Adrenal gland (tissue), 12 donors: ENCODE results near the gene SNX20. TPM values are rescaled to one million over a fixed set of nuclear protein-coding genes. Genes with fewer than 3 reads are reported as not detected.

Source experiments
- DNase-seq, 7 donors: peaks; one replicate each; pipeline ENCODE4 v3.0.0-alpha.2; 2019 to 2020
- H3K27ac ChIP-seq, 5 donors: fragments of 200-600 bp; sonication (generic) in 4 of 5; 1 replicate in 3 of 5; 2 replicates in 2 of 5; pipeline versions ENCODE4 v1.5.1 to v1.8.0; 2016 to 2020; ENCODE audit warnings: mild to moderate bottlenecking in 1 of 5
- H3K27me3 ChIP-seq: fragments of 200-600 bp; 2 replicates; pipeline ENCODE4 v1.8.0; 2021
- H3K36me3 ChIP-seq, 2 donors: fragments of 200-600 bp; replicated peaks in 1 of 2; 1 replicate in 1 of 2; 2 replicates in 1 of 2; pipeline versions ENCODE4 v1.5.1 to v1.8.0; 2018 to 2022
- H3K4me1 ChIP-seq, 2 donors: fragments of 200-600 bp; replicated peaks in 1 of 2; 1 replicate in 1 of 2; 2 replicates in 1 of 2; pipeline versions ENCODE4 v1.5.1 to v1.8.0; 2018 to 2021
- H3K4me3 ChIP-seq, 4 donors: fragments of 200-600 bp; sonication (generic) in 3 of 4; one replicate each; pipeline ENCODE4 v1.5.1; 2016 to 2018
- H3K9me3 ChIP-seq, 3 donors: fragments of 200-600 bp; sonication (generic) in 1 of 3; replicated peaks in 1 of 3; 1 replicate in 2 of 3; 2 replicates in 1 of 3; pipeline versions ENCODE4 v1.5.1 to v1.8.0; 2016 to 2021
- POLR2A ChIP-seq, 2 donors: fragments of 450-650 bp; IDR thresholded peaks; one replicate each; pipeline ENCODE4 v1.6.1; 2017; ENCODE audit warnings: antibody characterized with exemption in 2 of 2, mild to moderate bottlenecking in 2 of 2, moderate library complexity in 1 of 2
- WGBS, 4 donors: extraction: QIAGEN DNeasy Blood & Tissue Kit in 2 of 4; methylation state at CpG; one replicate each; pipeline versions ENCODE4 v1.1.5 to v1.1.7; 2013 to 2017; 5-methylcytosine and 5-hydroxymethylcytosine counted together
- intact Hi-C, 2 donors: fragments of 100-400 bp; cut with DNase I; formaldehyde crosslinking; loops; one replicate each; pipeline versions ENCODE4 v1.14.1 to v1.15.0; 2022 to 2023
- polyA plus RNA-seq, 3 donors: library from polyadenylated mRNA; stranded (reverse); fragments of 200-250 nt in 2 of 3; fragments of 350-450 nt in 1 of 3; fragmentation: Illumina TruSeq in 1 of 3; extraction: RNeasy Lipid Tissue Mini Kit (QIAGEN cat#74804) in 1 of 3; gene quantifications; one replicate each; pipeline ENCODE4 v1.2.3, GENCODE V29; 2013 to 2014
- total RNA-seq, 9 donors: library from RNA; depleted of rRNA in 4 of 9; stranded (reverse); fragments of >200 nt in 4 of 9; fragments of 120-200 nt in 1 of 9; fragmentation: NEBNext Ultra II Directional in 1 of 9; extraction: Animal tissue kit (Norgen Biotek cat#: 25700) in 1 of 9; gene quantifications; one replicate each; pipeline versions ENCODE4 v1.1.0 to v1.2.4, GENCODE V29; 2013 to 2023
- TF ChIP-seq, protein P1 (sequence below), 6 experiments: fragments of 450-650 bp in 4 of 6; fragments of 200-600 bp in 2 of 6; sonication (generic) in 1 of 6; IDR thresholded peaks; 1 replicate in 5 of 6; 2 replicates in 1 of 6; pipeline versions ENCODE4 v1.5.1 to v1.8.0; 2016 to 2021; ENCODE audit warnings: antibody characterized with exemption in 6 of 6, mild to moderate bottlenecking in 2 of 6, moderate library complexity in 1 of 6
- donor health status: healthy with polysubstance abuse.
- donor health status: Bipolar disorder and iron deficiency.
- donor health status: DM: yes; HTN: yes; CAD: no.
- donor health status: DM: no; HTN: no; CAD: no.
- donor health status: DM: no; HTN: no; CAD: no.
- donor health status: DM: yes; HTN: yes; CAD: no.

Gene SNX20
- total and polyA plus RNA-seq, 12 donors: 0.12 to 4.0 (median 2.6) TPM

DNA sequence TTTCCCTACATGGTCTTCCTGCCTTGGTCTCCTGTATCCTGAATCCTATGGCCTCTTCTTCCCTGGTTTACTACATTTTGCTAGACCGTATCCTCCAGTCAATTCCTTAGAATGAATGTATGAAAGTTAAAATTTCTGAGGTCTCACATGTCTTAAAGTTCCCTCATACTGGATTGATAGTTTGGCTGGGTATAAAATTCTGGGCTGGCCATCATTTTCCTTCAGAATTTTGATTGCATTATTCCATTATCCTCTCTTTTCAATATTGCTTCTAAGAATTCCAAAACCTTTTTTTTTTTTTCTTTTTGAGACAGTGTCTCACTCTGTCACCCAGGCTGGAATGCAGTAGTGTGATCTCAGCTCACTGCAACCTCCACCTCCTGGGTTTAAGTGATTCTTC, 23.1 kb upstream of the SNX20 start:
- TF ChIP-seq POLR2A (IDR thresholded peaks at IDR 0.05): no peak
- TF ChIP-seq, protein P1, sequence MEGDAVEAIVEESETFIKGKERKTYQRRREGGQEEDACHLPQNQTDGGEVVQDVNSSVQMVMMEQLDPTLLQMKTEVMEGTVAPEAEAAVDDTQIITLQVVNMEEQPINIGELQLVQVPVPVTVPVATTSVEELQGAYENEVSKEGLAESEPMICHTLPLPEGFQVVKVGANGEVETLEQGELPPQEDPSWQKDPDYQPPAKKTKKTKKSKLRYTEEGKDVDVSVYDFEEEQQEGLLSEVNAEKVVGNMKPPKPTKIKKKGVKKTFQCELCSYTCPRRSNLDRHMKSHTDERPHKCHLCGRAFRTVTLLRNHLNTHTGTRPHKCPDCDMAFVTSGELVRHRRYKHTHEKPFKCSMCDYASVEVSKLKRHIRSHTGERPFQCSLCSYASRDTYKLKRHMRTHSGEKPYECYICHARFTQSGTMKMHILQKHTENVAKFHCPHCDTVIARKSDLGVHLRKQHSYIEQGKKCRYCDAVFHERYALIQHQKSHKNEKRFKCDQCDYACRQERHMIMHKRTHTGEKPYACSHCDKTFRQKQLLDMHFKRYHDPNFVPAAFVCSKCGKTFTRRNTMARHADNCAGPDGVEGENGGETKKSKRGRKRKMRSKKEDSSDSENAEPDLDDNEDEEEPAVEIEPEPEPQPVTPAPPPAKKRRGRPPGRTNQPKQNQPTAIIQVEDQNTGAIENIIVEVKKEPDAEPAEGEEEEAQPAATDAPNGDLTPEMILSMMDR (IDR thresholded peaks at IDR 0.05): no peak
- H3K36me3 ChIP-seq: no peaks in the 10 kb centered on the region
- H3K4me3 ChIP-seq: no peak overlapping the region
- 76 to 96% (median 82%) methylated on average over 1 of the region's 1 CpG for WGBS, 4 donors
- H3K27me3 ChIP-seq: no peaks in the 10 kb centered on the region
- no peaks in the 10 kb centered on the region for H3K4me1 ChIP-seq
- H3K27ac ChIP-seq: no peak overlapping the region
- DNase-seq: no peak
- peaks cover 0 to 15% (median 0%) of the 10 kb centered on the region in 3 donors for H3K9me3 ChIP-seq
- intact Hi-C loops: no loop called here

DNA sequence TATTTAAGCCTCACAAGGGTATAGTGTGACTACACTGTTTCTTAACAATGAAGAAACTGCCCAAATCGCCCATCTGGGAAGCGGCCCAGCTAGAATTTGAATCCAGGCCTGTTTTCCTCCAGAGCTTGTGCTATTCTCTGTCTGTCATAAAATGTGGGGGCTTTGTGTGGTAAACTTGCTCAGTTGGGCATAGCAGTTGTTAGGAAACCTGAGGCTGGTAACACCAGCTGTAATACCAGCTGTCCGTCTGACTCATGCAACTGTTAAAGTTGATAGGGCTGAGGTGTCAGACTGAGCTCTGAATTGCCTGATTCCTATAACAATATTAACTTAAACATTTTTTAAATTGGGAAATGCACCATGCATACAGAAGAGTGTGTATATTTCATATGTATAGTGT, 21.6 kb upstream of the SNX20 start:
- 81 to 96% (median 93%) methylated on average over 3 of the region's 3 CpGs for WGBS, 4 donors
- Histone ChIP-seq H3K27me3 (no peaks in the 10 kb centered on the region), H3K4me3 (no peak overlapping the region), H3K36me3 (no peaks in the 10 kb centered on the region), H3K27ac (no peak overlapping the region), H3K4me1 (peaks cover 7% of the 10 kb centered on the region in 2 donors), H3K9me3 (peaks cover 0 to 15% (median 0%) of the 10 kb centered on the region in 3 donors)
- intact Hi-C loops: no loop called here
- DNase-seq: no peak
- no peak for TF ChIP-seq POLR2A (IDR thresholded peaks at IDR 0.05)
- TF ChIP-seq, protein P1 (IDR thresholded peaks at IDR 0.05): no peak

DNA sequence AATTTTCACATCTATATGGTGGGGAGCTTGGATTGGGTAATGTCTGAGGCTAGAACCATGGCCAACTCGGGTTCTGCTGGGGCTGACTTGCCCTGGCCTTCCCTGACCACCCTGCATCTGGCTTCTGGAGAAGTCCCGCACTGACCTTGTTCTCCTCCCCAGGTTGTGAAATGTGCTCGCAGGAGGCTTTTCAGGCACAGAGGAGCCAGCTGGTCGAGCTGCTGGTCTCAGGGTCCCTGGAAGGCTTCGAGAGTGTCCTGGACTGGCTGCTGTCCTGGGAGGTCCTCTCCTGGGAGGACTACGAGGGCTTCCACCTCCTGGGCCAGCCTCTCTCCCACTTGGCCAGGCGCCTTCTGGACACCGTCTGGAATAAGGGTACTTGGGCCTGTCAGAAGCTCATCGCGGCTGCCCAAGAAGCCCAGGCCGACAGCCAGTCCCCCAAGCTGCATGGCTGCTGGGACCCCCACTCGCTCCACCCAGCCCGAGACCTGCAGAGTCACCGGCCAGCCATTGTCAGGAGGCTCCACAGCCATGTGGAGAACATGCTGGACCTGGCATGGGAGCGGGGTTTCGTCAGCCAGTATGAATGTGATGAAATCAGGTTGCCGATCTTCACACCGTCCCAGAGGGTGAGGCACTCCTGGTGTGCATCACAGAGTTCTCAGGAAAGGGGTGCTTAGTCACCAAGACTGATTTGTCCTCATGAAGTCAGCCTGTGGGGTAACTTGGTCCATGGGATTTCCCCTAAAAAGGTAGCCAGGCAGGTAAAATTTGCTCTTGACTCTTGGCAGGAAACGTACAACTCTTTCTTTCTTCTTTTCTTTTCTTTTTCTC, 18.4 kb upstream of the SNX20 start:
- no peak overlapping the region for H3K4me3 ChIP-seq
- H3K27ac ChIP-seq: no peak overlapping the region
- WGBS, 4 donors: 80 to 89% (median 84%) methylated on average over 10 to 19 of the region's 19 CpGs
- intact Hi-C loops: loop anchor here in 1 of 2 donors (10.0 kb wide), 1 partner anchor 105 kb away; no protein-coding TSS in a partner anchor
- peaks cover 12 to 28% of the 10 kb centered on the region in 2 donors for H3K4me1 ChIP-seq
- H3K9me3 ChIP-seq: peaks cover 0 to 8% (median 0%) of the 10 kb centered on the region in 3 donors
- H3K36me3 ChIP-seq: no peaks in the 10 kb centered on the region
- no peaks in the 10 kb centered on the region for H3K27me3 ChIP-seq
- TF ChIP-seq, protein P1 (IDR thresholded peaks at IDR 0.05): no peak
- no peak for TF ChIP-seq POLR2A (IDR thresholded peaks at IDR 0.05)
- DNase-seq: peak in 1 of 7 donors; percentile 13

DNA sequence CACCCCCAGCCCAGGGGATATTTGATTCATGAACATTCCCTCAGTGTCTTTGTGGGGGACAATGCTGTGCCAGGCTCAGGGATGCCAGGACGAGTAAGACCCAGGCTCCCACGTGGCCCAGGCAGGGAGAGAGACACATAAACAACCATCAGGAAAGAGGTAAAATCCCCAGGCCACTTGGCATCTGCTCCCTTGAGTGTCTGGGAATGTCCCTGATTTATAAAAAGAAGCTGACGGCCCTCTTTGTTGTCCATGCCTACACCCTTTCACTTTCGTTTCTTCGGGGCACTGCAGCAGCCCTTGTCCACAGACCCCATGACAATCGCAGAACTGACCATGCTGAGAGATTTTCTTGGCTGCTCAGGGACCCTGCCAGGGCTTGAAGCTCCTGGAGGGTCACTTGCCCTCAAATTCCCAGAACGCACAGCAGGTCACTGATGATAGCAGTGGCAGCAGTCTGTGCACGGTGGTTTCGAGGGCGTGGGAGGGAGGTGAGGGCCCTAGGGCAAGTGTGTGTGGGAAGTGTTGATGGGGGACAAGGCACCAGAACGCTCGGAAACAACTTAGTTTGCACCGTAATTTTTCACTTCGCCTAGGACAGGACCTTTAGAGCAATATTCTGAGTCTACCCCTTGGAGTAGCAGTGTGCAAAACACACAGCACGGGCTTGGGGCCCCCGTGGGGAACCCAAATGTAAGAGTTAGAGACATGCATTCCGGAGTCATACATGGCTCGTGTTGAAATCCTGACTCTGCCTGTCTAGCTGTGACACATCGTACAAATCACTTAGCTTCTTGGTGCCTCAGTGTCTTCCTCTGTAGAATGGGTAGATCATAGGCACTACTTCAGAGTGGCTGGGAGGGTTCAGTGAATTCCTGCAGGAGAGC, 17.0 kb upstream of the SNX20 start:
- peaks cover 12 to 32% of the 10 kb centered on the region in 2 donors for H3K4me1 ChIP-seq
- intact Hi-C loops: loop anchor here in 1 of 2 donors (10.0 kb wide), 1 partner anchor 107 kb away; no protein-coding TSS in a partner anchor
- H3K27me3 ChIP-seq: no peaks in the 10 kb centered on the region
- DNase-seq: peak in 6 of 7 donors; percentile 46 to 69 (median 58)
- 19 to 36% (median 34%) methylated on average over 13 to 19 of the region's 19 CpGs for WGBS, 4 donors
- H3K9me3 ChIP-seq: no peaks in the 10 kb centered on the region
- peak overlapping the region in 3 of 5 donors; percentile 40 to 59 (median 54) for H3K27ac ChIP-seq
- TF ChIP-seq POLR2A (IDR thresholded peaks at IDR 0.05): no peak
- TF ChIP-seq, protein P1 (IDR thresholded peaks at IDR 0.05): no peak
- no peaks in the 10 kb centered on the region for H3K36me3 ChIP-seq
- H3K4me3 ChIP-seq: peak overlapping the region in 3 of 4 donors; percentile 13 to 52 (median 26)
